HG02759 (cell line): ENCODE results near the gene TCF20.
A peak's percentile ranks its signal among the peaks of the same experiment; 100 is the strongest.

Experiments
- ATAC-seq: cut with Tn5 transposase; IDR thresholded peaks from one replicate; pipeline ENCODE4 v1.9.1; 2021; ENCODE audit warnings: mild to moderate bottlenecking, moderate library complexity; ENCODE audit not compliant: unreplicated experiment

Gene TCF20

DNA sequence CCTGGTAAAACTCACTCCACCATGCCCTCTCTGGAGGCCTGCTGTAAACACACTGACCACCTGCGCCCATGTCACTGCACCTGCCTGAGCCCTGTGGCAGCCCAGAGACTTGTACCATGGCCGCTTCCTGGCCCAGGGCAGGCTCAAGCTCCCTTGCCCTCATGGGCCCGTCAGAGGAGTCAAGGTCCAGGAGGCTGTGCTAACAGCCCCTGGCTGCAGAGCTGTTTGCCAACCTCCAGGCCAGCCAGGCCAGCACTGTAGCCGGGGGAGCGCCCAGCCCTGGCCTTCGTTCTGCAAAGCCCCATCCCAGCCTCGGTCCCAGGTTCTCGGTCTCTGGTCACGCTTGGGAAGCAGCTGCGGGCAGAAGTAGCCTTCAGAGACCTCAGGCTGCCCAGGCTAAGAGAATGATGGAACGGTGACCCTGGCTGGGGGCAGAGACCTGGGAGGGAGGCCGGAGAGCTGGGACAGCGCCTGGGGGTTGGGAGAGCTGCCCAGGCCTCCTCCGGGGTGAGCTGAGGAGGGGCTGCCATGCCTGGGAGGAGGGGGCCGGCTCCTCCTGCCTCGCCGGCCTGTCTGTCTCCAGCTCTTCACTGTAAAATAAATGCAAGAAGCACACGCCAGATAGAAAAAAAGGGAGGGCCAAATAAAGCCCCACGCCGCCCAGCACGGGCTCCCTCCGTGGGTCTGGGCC, 11.9 kb upstream of the TCF20 start:
- no peak for ATAC-seq

DNA sequence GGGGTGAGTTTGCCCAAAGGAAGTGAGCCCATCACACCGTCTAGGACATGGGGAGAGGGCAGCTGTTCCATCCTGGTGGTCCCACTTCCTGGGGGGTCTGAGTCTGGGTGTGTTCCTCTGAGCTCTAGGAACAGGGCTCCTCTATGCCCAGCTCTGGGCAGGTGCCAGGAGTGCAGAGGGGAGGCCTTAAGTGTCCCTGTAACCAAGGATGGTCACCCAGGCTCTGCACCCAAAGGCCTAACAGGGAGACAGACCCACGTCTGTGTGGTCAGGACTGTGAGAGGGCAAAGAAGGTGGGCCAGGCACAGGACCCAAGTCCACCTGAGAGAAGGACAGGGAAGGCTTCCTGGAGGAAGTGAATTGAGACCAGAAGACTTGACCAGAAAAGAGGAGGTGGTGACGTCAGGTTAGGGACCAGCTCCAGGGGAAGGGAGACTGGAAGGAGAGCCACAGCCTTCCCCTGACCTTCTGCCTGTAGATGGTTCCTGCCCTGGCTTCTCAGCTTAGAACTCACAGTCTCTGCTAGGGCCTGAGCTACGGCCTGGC, 11.3 kb upstream of the TCF20 start:
- ATAC-seq, result no peak

DNA sequence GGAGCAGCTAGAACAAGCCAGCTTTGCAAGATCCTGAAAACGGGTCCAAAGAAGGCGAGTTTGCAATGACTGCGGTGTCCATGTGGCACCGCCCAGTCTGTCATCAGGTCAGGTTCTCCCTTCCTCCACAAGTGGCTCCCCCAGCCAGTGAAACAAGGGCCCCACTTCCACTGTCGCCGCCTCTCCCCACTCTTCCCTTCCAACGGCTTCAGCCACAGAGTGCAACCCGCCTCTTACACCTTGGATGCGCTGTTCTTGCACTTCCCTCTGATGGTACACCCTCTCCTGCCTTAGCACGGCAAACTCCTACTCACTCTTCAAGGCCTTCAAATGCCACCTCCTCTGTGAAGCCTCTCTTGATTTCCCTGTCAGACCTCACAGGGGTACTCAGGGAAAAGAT, 10.8 kb upstream of the TCF20 start:
- ATAC-seq, result no peak

DNA sequence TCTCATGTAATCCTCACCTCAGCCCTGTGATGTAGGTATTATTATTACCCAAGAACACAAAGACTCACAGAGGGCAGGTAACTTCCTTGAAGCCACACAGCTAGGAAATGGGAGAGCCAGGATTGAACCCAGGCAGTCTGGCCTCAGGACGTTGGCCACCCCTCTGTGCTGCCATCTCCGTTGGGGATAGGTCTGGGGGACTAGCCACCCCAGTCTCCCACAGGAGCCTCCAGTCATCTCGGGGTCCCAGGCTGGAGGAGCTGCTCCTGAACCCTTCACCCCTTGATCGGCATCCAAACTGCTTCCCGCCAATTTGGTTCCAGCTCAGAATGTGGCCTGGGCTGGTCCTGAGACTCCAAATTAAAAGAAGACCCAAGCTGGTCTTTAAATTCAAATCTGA, 10.4 kb upstream of the TCF20 start:
- ATAC-seq, result no peak

DNA sequence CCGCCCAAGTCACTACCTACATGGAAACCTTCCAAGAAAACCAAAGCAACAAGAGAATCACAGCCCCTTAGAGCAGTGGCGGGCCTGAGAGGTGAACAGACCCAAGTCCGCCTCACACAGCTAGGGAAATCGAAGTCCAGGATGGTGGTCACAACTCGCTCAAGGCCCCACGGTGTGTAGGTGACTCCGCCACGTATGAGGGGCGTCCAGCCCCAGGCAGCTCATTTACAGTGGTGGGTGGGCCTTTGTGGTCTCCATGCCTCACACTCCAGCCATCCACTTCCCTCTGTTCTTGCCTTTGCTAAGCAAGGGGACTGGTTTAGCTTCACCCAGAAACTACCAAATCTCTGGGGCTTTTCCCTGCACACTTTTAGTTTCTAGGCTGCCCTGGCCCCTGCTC, 9.7 kb upstream of the TCF20 start:
- ATAC-seq, result no peak

DNA sequence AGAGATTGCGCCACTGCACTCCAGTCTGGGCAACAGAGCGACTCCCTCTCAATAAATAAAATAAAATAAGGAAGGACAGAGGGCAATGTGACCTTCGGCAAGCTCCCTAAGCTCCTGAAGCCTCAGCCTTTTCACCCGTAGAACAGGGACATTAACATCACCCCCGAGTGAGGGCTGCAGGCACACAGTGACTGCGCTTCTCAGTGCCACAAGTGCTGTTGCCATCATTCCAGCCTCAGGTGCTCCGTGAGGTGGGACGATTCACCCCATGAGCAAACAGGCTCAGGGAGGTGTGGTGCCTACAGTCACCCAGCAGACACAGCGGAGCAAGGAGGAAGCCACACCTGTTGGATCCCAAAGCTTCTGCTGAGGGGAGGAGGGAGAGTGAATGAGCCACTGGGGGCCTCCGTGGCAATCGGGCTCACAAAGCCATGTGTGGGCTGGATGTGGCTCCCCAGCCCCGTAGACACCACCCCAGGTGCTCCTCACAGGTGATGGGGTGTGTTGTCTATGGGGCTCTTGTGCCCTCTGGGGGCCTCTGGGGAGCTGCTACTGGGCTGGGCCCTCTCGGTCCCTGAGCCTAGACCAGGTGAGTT, 9.1 kb upstream of the TCF20 start:
- ATAC-seq, result no peak

DNA sequence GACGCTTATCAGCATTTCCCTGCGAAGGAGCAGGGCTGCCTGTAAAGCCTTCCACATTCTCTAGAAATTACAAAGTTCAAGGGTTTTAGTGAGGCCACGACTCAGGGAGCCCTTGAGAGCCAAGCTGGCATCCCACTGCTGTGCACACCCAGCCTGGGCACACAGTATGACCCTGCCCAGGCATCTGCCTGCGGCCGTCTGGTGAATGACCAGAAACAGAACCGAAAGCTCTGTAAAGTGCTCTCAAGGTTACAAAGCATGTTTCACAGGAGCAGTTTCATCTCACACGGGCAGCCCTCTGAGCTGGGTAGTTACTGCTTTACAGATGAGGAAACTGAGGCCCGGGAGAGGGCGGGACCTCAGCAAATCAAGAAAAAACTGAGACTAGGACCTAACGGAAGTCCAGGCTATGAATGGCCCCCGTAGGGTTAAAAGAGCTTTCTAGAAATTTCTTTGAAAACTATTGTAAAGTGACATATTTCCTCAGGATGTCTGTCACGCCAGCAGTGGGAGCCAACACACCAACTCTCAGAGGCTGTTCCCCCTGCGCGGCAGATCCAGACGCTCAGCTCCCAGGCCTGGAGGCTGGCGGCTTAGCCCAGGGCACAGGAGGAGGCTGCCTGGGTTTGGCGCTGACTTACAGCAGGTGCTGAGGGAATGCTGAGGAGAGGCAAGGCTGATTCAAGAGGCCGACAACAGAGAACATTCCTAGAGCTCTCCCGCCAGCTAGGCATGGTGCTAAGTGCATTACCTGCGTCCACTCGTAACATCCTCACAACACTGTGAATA, 7.7 kb upstream of the TCF20 start:
- ATAC-seq, result no peak

DNA sequence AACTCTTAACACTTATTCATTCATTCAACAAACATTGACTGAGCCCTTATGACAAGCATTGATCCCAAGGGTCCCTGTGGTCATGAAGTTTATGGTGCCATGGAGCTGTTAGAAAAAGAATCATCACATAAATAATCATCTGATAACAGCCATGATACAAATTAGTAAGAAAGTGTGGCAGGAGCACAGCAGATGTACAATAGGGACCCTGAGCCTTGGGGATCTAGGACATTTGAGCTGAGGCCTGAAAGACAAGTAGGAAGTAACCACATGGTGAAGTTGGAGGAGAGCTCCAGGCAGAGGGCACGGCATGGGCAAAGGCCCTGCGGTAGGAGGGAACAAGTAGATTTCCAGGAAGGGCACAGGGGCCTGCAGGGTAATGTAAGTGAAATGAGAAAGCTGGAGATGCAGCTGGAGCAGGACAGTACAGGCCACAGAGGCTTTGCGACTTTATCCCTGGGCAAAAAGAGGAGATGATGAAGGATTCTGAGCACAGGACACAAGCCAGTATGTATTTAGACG, 6.8 kb upstream of the TCF20 start:
- ATAC-seq, result no peak

DNA sequence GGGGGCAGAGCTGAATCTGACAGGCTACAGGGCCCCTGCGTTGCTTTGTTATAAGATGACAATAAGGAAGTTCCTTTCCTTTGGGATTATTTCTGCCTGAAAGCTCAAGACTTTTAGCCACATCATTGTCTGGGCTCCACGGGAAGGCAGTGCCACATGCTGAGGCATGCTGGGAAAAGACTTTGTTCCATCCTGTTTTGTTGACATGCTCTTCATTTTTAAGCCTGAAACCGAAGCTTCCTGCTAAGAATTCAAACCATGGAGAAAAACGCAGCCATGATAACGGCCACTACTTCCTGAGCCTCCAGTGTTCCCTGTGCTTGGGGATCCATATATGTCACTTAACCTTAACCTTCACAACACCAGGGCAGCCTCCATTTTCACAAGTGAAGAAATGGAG, 5.5 kb upstream of the TCF20 start:
- ATAC-seq, result no peak

DNA sequence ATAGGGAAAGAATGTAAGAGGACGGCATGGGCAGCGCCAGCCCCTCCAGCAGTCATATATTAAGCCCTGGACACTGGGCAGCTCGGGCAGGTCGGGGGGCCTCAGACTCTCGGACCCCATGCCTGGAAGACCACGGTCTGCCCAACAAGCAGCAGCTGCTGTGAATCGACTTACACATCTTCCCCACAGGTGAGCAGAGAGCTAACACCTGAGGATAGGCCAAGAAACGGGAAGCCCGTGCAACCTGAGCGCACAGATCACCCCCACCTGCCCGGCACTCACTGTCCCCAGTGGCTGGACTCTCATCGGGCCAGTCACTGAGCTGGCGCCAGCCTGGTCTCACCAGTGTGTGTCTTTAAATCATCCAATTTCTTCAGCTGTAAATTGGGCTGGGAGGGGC, 4.7 kb upstream of the TCF20 start:
- no peak for ATAC-seq

DNA sequence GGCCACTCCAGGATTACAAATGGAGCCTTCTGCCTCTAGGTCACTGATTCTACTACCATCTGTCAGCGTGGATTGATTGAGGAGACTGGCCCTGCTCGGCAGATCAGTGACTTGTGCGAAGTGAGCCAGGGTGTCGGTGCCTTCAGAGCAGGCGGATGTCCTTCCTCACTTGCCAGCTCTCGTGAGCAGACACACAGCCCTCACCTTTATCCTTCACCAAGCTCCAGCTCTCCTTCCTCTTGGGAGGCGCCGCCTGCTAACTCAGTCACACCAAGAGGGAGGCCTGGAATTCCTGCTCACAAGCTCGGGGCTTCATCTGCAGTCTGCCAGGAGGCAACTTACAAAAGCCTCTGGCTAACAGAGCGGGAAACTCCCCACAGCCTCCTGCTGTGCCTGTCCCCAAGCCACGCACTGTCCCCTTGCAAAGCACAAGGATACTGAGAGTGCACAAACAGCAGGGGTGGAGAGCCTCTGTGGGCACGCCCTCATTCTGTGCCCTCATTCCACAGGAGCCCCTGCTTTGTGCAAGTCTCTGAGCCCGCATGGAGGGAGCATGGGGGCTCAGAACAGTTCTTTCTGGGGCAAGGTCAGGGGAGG, 3.5 kb upstream of the TCF20 start:
- ATAC-seq, result no peak

DNA sequence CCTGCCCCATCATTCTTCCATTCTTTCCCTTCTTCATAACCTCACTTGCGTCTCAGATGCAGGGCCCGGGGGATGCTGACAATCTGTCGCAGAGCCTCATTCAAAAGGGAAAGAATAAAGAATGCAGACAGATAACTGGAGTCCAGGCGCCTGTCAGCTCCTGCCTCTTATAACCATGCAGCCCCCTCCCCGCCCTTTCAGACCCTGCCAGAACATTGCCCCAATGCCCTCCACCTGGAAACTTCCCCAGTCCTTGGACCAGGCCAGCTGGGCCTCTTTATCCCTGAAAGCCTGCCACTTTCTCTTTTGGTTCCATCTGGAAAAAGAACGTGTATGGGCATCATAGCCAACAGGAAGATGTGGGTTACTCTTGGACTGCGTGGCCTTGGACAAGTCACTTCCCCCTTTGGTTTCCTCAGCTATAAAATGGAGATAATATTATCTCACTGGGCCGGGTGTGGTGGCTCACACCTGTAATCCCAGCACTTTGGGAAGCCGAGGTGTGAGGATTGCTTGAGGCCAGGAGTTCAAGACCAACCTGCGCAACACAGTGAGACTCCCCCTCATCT, 2.1 kb upstream of the TCF20 start:
- no peak for ATAC-seq

DNA sequence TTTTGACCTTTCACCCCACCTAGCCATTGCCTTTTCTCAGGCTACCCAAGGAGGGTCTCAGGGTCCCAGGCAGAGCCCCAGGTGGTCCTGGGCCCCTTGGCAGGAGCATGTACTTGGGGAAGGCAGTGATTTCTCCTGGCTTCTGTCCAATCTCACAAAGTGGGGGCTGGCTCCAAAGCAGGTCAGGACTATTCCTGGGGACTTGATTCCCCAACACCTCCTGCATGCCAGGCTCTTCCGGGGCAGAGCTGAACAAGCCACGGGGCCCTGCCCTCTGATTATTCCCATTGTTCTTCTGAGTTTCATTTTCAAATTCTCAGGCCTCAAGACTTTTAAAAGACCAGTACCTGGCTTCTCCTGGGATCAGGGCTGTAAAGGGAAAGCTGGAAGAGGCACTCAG, 1.5 kb upstream of the TCF20 start:
- ATAC-seq, result no peak

DNA sequence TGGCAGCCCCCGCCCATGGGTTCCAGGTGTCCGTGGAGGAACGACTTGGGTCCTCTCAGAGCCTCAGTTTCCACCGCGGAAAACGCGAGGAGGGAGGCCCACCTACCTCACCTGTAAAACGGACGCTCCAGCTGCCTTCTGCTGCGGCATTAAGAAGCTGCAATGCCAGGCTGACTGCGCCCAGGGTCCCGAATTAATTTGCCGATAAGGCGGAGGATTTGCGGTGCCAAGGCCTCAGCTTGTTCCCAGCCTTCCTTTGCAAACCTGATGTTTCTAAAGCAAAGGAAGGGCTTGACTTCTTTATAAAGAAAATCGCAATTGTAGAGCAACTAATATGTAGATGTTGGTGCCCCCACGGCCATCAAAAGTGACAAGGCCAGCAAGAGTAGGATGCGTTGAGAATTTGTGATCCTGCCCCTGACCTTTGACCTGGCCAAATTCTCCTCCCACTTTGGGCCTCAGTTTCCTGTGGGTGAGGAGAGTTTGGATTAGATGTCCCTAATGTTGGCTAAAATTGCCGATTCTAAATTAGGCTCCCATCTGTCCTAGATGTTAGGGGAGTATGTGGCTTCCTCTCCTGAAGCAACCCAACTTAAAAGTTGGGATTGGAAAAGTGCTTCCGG, 849 bp upstream of the TCF20 start:
- no peak for ATAC-seq

DNA sequence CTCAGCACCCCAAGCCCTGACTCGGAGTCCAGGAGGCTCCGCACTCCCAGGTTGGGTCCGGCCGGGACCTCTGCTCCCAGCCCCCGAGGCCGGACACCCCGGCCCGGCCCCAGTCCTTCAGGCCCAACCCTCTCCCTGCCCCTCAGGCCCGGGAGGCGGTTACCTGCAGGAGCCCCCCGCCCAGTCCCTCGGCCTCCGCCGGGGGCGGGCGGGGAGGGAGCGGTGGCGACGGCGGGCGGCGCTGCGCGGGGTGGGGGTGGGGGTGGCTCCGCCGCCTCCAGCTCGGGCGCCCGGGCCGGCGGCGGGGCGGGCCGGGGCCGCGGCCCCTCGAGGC, 310 bp downstream of the TCF20 start:
- ATAC-seq, result peak; percentile 52

DNA sequence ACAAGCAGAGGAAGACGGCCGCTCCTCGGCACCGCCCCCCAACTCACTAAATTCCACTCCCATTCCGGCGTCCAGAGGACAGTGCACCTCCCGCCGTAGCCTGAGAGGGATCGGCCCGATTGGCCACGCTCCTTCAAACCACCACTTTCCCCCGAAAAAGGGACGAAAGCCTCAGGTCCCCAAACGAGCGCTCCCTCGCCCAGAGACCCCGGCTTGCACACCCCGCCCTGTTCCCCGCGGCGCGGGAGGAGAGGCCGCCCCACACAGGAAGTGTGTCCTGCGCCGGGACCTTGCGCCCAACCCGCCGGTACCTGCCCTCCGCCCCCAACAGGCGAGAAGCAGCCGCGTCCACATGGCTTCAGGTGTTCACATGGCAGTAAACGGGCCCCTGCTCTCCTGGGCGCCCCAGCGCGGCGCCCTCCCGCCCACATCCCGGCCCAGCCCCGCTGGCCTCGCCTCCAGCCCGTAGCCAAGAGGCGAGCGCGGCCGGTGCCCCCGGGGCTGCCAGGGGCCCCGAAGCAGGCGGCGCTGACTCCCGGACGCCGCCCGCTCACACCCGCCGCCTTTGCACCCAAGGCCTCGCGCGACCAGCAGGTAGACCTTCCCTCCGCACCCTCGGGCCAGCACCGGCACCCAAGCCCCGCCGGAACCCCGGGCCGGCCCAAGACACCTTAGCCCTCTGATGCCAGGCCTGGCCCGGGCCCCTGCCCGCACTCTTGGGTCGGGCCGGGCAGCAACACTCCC, 849 bp downstream of the TCF20 start:
- ATAC-seq, result peak; percentile 61

DNA sequence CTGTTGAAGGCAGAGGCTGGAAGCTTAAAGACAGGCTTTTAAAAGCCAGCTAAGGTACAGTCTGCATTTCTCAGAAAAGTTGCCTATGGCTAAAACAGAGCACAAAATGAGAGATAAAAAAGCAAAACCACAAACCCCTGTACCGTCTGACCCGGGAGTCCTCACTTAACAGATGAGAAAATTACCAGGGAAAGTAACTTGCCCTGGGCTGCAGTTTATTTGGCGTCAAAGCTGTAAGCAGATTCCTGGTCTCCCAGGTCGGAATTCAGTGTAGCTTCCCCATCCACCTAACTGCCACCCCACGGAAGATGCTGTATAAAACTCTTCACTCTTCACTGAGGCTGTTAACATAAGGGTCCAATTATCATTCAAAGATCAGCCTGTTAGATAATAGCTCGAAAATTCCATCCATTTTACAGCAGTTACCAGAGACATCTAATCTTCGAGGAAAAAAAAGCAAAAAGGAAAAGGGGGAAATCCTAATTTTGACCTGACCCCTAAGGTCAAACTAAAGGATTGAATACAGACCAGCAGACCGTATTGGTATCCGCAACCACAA, 1.5 kb downstream of the TCF20 start:
- ATAC-seq, result no peak

DNA sequence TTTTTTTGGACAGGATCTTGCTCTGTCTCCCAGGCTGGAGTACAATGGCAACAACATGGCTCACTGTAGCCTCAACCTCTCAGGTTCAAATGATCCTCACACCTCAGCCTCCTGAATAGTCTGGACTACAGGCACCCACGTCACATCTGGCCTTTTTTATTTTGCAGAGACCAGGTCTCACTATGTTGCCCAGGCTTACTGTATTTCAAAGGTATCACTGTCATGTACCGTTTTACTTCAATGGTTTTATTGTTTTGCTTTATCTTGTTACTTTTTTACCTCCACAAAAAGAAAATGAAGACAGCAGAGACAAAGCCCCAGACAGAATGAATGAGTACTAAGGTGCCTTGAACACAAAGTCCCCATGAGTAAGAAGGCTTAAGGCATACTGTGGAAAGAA, 5.1 kb downstream of the TCF20 start:
- ATAC-seq, result no peak

DNA sequence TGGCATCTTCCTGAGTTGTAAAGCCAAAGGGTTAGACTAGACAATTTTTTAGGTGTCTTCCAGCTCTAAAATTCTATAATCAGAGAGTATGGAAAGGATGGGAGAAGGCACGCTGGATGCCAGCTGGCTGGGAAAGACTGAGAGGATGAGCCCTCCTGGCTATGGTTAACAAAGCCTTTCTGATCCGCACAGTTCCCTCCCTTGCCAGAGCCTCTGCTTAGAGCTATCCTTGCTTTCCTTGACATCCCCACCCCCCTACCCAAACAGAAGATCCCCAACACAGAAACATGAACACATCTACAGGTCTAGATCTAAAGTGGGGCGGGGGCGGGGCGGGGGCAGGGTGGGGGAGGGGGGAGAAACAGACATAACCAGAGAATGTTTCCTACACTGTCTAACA, 6.5 kb downstream of the TCF20 start:
- ATAC-seq, result no peak

DNA sequence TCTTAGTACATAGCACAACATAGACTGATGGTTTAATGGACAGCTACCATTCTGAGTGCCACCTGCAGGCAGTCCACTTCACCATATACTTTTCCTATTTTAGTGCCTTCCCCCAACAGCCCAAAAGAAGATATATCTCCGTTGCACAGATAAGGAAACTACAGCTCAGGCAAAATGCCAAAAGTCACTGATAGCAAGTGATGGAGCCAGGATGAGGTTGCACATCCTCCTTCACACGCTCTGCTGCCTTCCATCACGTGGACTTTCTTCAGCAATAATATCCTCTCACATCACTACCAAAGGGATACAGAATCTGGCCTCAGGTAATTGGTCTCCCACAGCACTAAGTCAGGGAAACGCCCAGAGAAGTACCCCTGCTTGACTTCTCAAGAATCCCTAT, 7.5 kb downstream of the TCF20 start:
- ATAC-seq, result no peak
